K562 (cell line): ENCODE measurements around the gene CLEC19A. TPM values are rescaled to one million over a fixed set of nuclear protein-coding genes. Genes with fewer than 3 reads are reported as not detected.

ENCODE experiments used
- ATAC-seq: fragments of 200-7000 bp; cut with Tn5 transposase; 3 replicates; pipeline ENCODE4 v1.9.1; 2020; ENCODE audit warnings: moderate library complexity
- BruUV-seq: library from RNA; stranded (reverse); fragments of 400-500 nt; replicated peaks from 2 replicates; lab custom pipeline; 2021; lab: Mats Ljungman, UMichigan
- CTCF ChIA-PET: fragments of 300-600 bp; formaldehyde crosslinking; extraction: SDS; loops from one replicate; lab custom pipeline; 2021; ENCODE audit warnings: low intra/inter-chr PET ratio; lab: Yijun Ruan, JAX
- POLR2A ChIA-PET: fragments of 300-600, 350-650 bp; sonication (Branson Sonifier 250); formaldehyde crosslinking; extraction: SDS; loops from one replicate; lab custom pipeline; 2021; ENCODE audit warnings: antibody characterized with exemption, inconsistent platforms; lab: Yijun Ruan, JAX
- DNase-seq, 4 experiments: peaks; one replicate each; pipeline versions ENCODE4 v3.0.0 to v3.0.0-alpha.2; 2011 to 2018; ENCODE audit warnings: low spot score in 3 of 4, mixed read lengths in 3 of 4; ENCODE audit errors: extremely low read depth in 1 of 4
- FAIRE-seq: peaks from 2 replicates; lab custom pipeline; 2011; peaks lifted over from hg19 to GRCh38; lab: Jason Lieb, UNC
- H2AFZ ChIP-seq: 2 replicates; pipeline ENCODE4 v1.6.0; 2011; ENCODE audit warnings: low read depth, low read length, control low read depth, inconsistent platforms
- H3K27ac ChIP-seq: fragments of 200-600 bp; 3 replicates; pipeline ENCODE4 v1.8.0; 2011; ENCODE audit warnings: low read depth, mild to moderate bottlenecking, control low read depth, inconsistent platforms, low read length, moderate library complexity, mixed read lengths; ENCODE audit errors: extremely low read depth
- H3K27me3 ChIP-seq, 2 experiments: fragments of 300-600 bp in 1 of 2; 2 replicates in 1 of 2; 3 replicates in 1 of 2; pipeline versions ENCODE4 v1.6.0 to v1.8.0; 2011; ENCODE audit warnings: inconsistent platforms in 2 of 2, low read length in 2 of 2, mild to moderate bottlenecking in 1 of 2, mixed read lengths in 1 of 2, moderate library complexity in 1 of 2; ENCODE audit not compliant: control insufficient read depth in 2 of 2, insufficient read depth in 2 of 2
- H3K36me3 ChIP-seq: fragments of 300-600 bp; 3 replicates; pipeline ENCODE4 v1.8.0; 2011; ENCODE audit warnings: mild to moderate bottlenecking, low read length, inconsistent platforms; ENCODE audit not compliant: control insufficient read depth, insufficient read depth
- H3K4me1 ChIP-seq, 2 experiments: fragments of 200-600 bp in 1 of 2; replicated peaks in 1 of 2; 2 replicates in 1 of 2; 3 replicates in 1 of 2; pipeline versions ENCODE4 v1.5.1 to v1.8.0; 2011; ENCODE audit warnings: inconsistent platforms in 2 of 2, low read length in 2 of 2, mild to moderate bottlenecking in 1 of 2, mixed read lengths in 1 of 2, moderate library complexity in 1 of 2; ENCODE audit not compliant: control insufficient read depth in 2 of 2, insufficient read depth in 2 of 2
- H3K4me2 ChIP-seq: 2 replicates; pipeline ENCODE4 v1.6.1; 2011; ENCODE audit warnings: low read length, control low read depth, inconsistent platforms, mixed read lengths; ENCODE audit not compliant: insufficient read depth
- H3K4me3 ChIP-seq: fragments of 200-600 bp; sonication (generic), shearing (Covaris generic); 2 replicates; pipeline ENCODE4 v1.5.1; 2016; ENCODE audit warnings: control low read depth, inconsistent platforms
- H3K79me2 ChIP-seq: fragments of 200-600 bp; 3 replicates; pipeline ENCODE4 v1.8.0; 2011; ENCODE audit warnings: low read length, inconsistent platforms; ENCODE audit not compliant: control insufficient read depth, insufficient read depth
- H3K9ac ChIP-seq, 2 experiments: 2 replicates each; pipeline versions ENCODE4 v1.6.0 to v1.6.1; 2011; ENCODE audit warnings: low read depth in 2 of 2, low read length in 2 of 2, control low read depth in 1 of 2, inconsistent platforms in 1 of 2, mild to moderate bottlenecking in 1 of 2, mixed read lengths in 1 of 2; ENCODE audit not compliant: insufficient read depth in 1 of 2
- H3K9me1 ChIP-seq: one replicate; pipeline ENCODE4 v1.6.0; 2011; ENCODE audit warnings: inconsistent platforms, mild to moderate bottlenecking, low read length, moderate library complexity; ENCODE audit not compliant: control insufficient read depth, insufficient read depth
- H3K9me3 ChIP-seq: replicated peaks from 2 replicates; pipeline ENCODE4 v1.5.1; 2011; ENCODE audit warnings: low read depth, low read length, inconsistent platforms; ENCODE audit not compliant: control insufficient read depth, insufficient read depth
- H4K20me1 ChIP-seq: replicated peaks from 2 replicates; pipeline ENCODE4 v1.6.1; 2011; ENCODE audit warnings: low read length, inconsistent platforms, mixed read lengths; ENCODE audit not compliant: control insufficient read depth, insufficient read depth
- ARID2 ChIP-seq: fragments of 450-650 bp; IDR thresholded peaks from 2 replicates; pipeline ENCODE4 v1.6.1; 2017; ENCODE audit warnings: antibody characterized with exemption, mild to moderate bottlenecking
- BCOR ChIP-seq: fragments of 450-650 bp; IDR thresholded peaks from 2 replicates; pipeline ENCODE4 v1.6.1; 2016
- CAMTA2 ChIP-seq: fragments of 250-450 bp; sonication (Bioruptor Pico); conservative IDR thresholded peaks from 2 replicates; pipeline ENCODE4 v1.5.1; 2022
- DPF2 ChIP-seq: fragments of 450-650 bp; IDR thresholded peaks from 2 replicates; pipeline ENCODE4 v1.6.1; 2016
- ELK1 ChIP-seq: sonication (generic); formaldehyde crosslinking; IDR thresholded peaks from 2 replicates; pipeline ENCODE4 v1.8.1; 2022; ENCODE audit warnings: missing genetic modification reagents
- ESRRA ChIP-seq: fragments of 450-650 bp; IDR thresholded peaks from 2 replicates; pipeline ENCODE4 v1.6.1; 2014; ENCODE audit warnings: low read depth, mild to moderate bottlenecking, moderate library complexity, borderline replicate concordance
- FIP1L1 ChIP-seq: fragments of 200-400 bp; formaldehyde crosslinking; IDR thresholded peaks from 2 replicates; pipeline ENCODE4 v1.6.1; 2018; ENCODE audit warnings: mild to moderate bottlenecking, low read depth, low read length; ENCODE audit not compliant: poor library complexity, severe bottlenecking
- FOXK2 ChIP-seq, 2 experiments: fragments of 450-650 bp; IDR thresholded peaks in 1 of 2; conservative IDR thresholded peaks in 1 of 2; 2 replicates each; pipeline ENCODE4 v1.6.1; 2016; ENCODE audit warnings: low read depth in 2 of 2, mild to moderate bottlenecking in 1 of 2
- HOXB6 ChIP-seq: fragments of 250-450 bp; sonication (Bioruptor Pico); IDR thresholded peaks from 2 replicates; pipeline ENCODE4 v1.5.1; 2022; ENCODE audit warnings: mild to moderate bottlenecking, borderline replicate concordance
- KLF10 ChIP-seq: fragments of 250-450 bp; sonication (Bioruptor Pico); IDR thresholded peaks from 2 replicates; pipeline ENCODE4 v1.6.1; 2021; ENCODE audit warnings: matching md5 sums
- KLF13 ChIP-seq: fragments of 450-650 bp; IDR thresholded peaks from 2 replicates; pipeline ENCODE4 v1.6.1; 2016; ENCODE audit warnings: missing genetic modification characterization, low read depth, mild to moderate bottlenecking, missing compliant biosample characterization, moderate library complexity, borderline replicate concordance
- MAZ ChIP-seq, 2 experiments: fragments of 450-650 bp in 1 of 2; sonication (generic) in 1 of 2; formaldehyde crosslinking; IDR thresholded peaks in 1 of 2; conservative IDR thresholded peaks in 1 of 2; 2 replicates each; pipeline versions ENCODE4 v1.4.0 to v1.5.0; 2020; ENCODE audit warnings: mild to moderate bottlenecking in 1 of 2, missing genetic modification reagents in 1 of 2
- MCM2 ChIP-seq: fragments of 450-650 bp; IDR thresholded peaks from 2 replicates; pipeline ENCODE4 v1.6.1; 2017; ENCODE audit warnings: low read depth, mild to moderate bottlenecking
- MEF2A ChIP-seq: IDR thresholded peaks from 2 replicates; pipeline ENCODE4 v1.6.1; 2011; ENCODE audit warnings: low read depth, mild to moderate bottlenecking, low read length, moderate library complexity; ENCODE audit not compliant: control insufficient read depth
- PHTF2 ChIP-seq: fragments of 250-450 bp; sonication (Bioruptor Pico); IDR thresholded peaks from 2 replicates; pipeline ENCODE4 v1.5.0; 2021; ENCODE audit warnings: mild to moderate bottlenecking
- PTTG1 ChIP-seq: fragments of 450-650 bp; IDR thresholded peaks from 2 replicates; pipeline ENCODE4 v1.6.1; 2016; ENCODE audit warnings: low read depth, mild to moderate bottlenecking, missing genetic modification characterization, missing compliant biosample characterization
- RBBP5 ChIP-seq: fragments of 200-600 bp; sonication (generic); IDR thresholded peaks from 2 replicates; pipeline ENCODE4 v1.6.1; 2012; ENCODE audit warnings: borderline replicate concordance, mild to moderate bottlenecking, low read length, control low read depth, inconsistent platforms; ENCODE audit not compliant: insufficient read depth, poor library complexity, severe bottlenecking
- SMAD1 ChIP-seq: fragments of 150-350 bp; IDR thresholded peaks from 2 replicates; pipeline ENCODE4 v1.6.1; 2014; ENCODE audit warnings: low read length, low read depth; ENCODE audit not compliant: partially characterized antibody
- ZKSCAN3 ChIP-seq: fragments of 250-450 bp; sonication (Bioruptor Pico); IDR thresholded peaks from 2 replicates; pipeline ENCODE4 v1.4.0; 2020
- ZNF561 ChIP-seq: fragments of 450-650 bp; formaldehyde crosslinking; conservative IDR thresholded peaks from 2 replicates; pipeline ENCODE4 v1.4.0; 2020; ENCODE audit warnings: mild to moderate bottlenecking, moderate library complexity
- ZNF75A ChIP-seq: fragments of 450-650 bp; formaldehyde crosslinking; IDR thresholded peaks from 2 replicates; pipeline ENCODE4 v1.4.0; 2020; ENCODE audit warnings: mild to moderate bottlenecking
- WGBS: fragments of 100-300 bp; shearing (Covaris generic); methylation state at CpG from one replicate; pipeline ENCODE4 v1.1.6; 2016; ENCODE audit warnings: low coverage, mixed read lengths; ENCODE audit not compliant: insufficient coverage; ENCODE audit errors: missing lambda C conversion rate; 5-methylcytosine and 5-hydroxymethylcytosine counted together
- in situ Hi-C: fragments of 300-500 bp; cut with MboI; formaldehyde crosslinking; loops from 4 replicates; pipeline ENCODE4 v1.15.0; 2018; ENCODE audit warnings: inconsistent platforms, mixed read lengths
- intact Hi-C: fragments of 100-400 bp; cut with micrococcal nuclease; formaldehyde crosslinking; loops from 2 replicates; pipeline ENCODE4 v1.14.2; 2022
- polyA plus RNA-seq, 8 experiments: library from polyadenylated mRNA; depleted of rRNA in 4 of 8; stranded (reverse) in 5 of 8; unstranded in 3 of 8; fragments of >200 nt; fragmentation: Nextera tagmentation in 2 of 8; fragmentation: Illumina TruSeq in 1 of 8; extraction: Ambion mirVana in 2 of 8; extraction: Trizol in 1 of 8; gene quantifications; 2 replicates each; pipeline versions ENCODE4 v1.2.1 to v1.2.3, GENCODE V29; 2011 to 2014; ENCODE audit warnings: inconsistent platforms in 1 of 8, missing spikeins in 1 of 8
- total RNA-seq, 7 experiments: library from RNA; depleted of rRNA in 6 of 7; stranded (reverse); fragments of >200 nt in 6 of 7; fragmentation: Illumina TruSeq in 2 of 7; extraction: Trizol in 2 of 7; gene quantifications; 2 replicates each; pipeline versions ENCODE4 v1.2.1 to v1.2.3, GENCODE V29; 2011 to 2021; ENCODE audit warnings: low replicate concordance in 1 of 7

The CLEC19A gene
- total and polyA plus RNA-seq, 9 of the 15 experiments (the other 6 are each of a cell fraction or from before 2014, with no cell fraction given), result not detected

DNA sequence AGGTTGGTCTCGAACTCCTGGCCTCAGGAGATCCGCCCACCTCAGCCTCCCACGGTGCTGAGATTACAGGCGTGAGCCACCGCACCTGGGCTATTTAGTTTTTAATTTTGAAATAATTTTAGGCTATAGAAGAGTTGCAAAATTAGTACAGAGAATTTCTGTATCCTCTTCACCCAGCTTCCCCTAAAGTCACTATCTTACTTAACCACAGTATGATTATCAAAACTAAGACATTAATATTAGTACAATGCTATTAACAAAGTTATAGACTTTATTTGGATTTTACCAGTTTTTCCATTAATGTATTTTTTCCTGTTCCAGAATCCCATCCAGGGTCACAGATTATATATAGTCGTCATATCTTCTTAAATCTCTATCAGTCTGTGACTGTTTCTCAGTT lies 62.6 kb downstream of the CLEC19A start (continued):
- TF ChIP-seq MEF2A, result no peak
- no peak for TF ChIP-seq DPF2
- no peak for TF ChIP-seq RBBP5

DNA sequence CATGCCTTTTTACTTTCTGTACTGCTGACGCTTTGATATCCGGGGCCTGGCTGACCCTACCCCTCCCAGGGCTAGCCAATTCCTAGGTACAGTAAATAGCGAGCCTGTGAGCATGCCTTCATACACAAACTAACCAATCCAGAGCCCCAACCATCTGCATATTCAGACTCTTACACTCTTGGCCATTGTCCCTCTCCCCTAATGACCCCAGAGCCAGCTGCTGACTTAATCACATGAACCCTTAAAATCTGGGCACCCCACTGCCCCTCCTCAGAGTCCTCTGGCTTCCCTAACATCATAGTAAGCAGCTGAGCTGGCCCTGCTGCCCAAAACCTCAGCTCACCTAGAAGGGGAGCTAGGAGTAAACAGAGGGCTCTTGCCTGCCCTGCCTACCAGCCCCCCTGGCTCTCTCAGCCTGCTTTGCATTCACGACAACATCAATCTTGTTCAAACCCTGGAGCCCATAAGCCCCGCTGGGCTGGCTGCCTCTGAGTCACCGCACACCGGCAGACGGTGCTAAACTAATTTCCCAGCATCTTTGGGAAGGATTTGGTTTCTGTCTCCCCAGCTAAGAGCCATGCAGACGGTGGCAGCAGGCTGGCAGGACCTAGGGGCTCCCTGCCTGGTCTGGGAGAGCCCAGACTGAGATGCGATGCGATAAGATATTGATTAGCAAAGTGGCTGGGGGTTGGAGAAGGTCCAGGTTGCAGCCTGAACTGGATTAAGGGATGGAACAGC lies 63.2 kb downstream of the CLEC19A start:
- H3K4me1 ChIP-seq, result no peaks in the 10 kb centered on the region
- intact Hi-C loops, result no loop called here
- 2% methylated on average over 11 of the region's 11 CpGs for WGBS
- ATAC-seq (no peak), FAIRE-seq (no peak), DNase-seq (no peak)
- H2AFZ ChIP-seq, result no peak overlapping the region
- in situ Hi-C loops, result no loop called here
- H3K27ac ChIP-seq, result no peak overlapping the region
- ChIA-PET POLR2A (interaction anchor here (0.7 kb wide), 1 partner anchor 49 kb away, joined by 4 read pairs; no protein-coding TSS in a partner anchor), CTCF (no interaction called here)
- peaks cover 6 to 27% of the 10 kb centered on the region in 2 experiments; a peak in 3 of 5 replicates for H3K27me3 ChIP-seq
- no peaks in the 10 kb centered on the region for H3K79me2 ChIP-seq
- BruUV-seq, result no TSS peak
- no peak overlapping the region for H3K9ac ChIP-seq
- no peaks in the 10 kb centered on the region for H3K9me1 ChIP-seq
- H4K20me1 ChIP-seq, result no peaks in the 10 kb centered on the region
- no peaks in the 10 kb centered on the region for H3K36me3 ChIP-seq
- no peak overlapping the region for H3K4me3 ChIP-seq
- no peak overlapping the region for H3K4me2 ChIP-seq
- no peaks in the 10 kb centered on the region for H3K9me3 ChIP-seq
- TF ChIP-seq ZNF561 (CRISPR knock-in tag) (no peak), SMAD1 (no peak), KLF13 (tag) (no peak), PTTG1 (tag) (no peak), MAZ (CRISPR knock-in tag; conservative IDR thresholded peaks at IDR 0.05 in 1 of 2, IDR thresholded peaks at IDR 0.05 in 1 of 2) (no peak), FOXK2 (conservative IDR thresholded peaks at IDR 0.05 in 1 of 2, IDR thresholded peaks at IDR 0.05 in 1 of 2; ENCODE audit: low read depth in 2 of 2) (no peak), HOXB6 (CRISPR knock-in tag) (no peak), ZNF75A (CRISPR knock-in tag) (no peak), PHTF2 (CRISPR knock-in tag) (no peak), CAMTA2 (no peak), FIP1L1 (no peak), ELK1 (no peak), ZKSCAN3 (CRISPR knock-in tag) (no peak), BCOR (no peak), ARID2 (no peak), MCM2 (no peak), ESRRA (no peak), KLF10 (no peak)
